Measurements from ENCODE around the gene EME2.

EME2 gene

DNA sequence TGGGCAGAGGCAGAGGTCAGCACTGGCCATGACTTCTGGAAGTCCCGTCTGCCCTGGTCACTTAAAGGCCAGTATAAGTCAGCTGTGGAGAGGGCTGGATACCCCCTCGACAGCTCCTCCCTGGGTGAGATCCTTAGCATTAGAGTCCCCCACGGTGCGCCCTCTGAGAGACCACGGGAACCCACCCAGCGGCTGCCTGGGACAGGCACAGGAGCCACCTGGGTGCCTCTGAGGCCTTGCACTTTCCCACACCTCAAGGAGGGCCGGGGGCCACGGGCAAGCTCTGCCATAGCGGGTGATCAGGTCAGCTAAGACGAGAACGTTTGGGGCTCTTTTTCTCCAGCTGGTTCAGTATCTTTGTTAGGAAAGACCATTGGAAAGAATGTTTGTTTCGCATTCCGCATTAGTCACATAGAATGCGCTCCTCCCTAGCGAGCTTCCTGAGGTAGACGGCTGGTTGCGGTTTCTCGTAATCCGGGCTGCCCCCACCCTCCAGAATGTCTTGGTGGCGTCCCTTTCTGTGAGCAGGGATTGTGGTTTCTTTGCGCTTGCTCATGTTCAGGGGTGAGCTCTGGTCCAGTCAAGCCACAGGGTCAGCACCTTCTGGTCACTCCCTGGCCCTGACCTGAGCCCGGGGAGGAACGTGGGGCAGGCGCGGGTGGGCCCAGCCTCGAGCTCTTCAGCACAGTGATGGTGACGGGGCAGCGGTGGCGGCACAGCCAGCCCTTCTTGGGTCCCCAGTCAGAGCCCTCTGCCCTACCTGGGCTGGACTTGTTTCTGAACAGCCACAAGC is 26.5 kb upstream of the EME2 start:
- no peak for DNase-seq (ENCODE audit: low read depth)

DNA sequence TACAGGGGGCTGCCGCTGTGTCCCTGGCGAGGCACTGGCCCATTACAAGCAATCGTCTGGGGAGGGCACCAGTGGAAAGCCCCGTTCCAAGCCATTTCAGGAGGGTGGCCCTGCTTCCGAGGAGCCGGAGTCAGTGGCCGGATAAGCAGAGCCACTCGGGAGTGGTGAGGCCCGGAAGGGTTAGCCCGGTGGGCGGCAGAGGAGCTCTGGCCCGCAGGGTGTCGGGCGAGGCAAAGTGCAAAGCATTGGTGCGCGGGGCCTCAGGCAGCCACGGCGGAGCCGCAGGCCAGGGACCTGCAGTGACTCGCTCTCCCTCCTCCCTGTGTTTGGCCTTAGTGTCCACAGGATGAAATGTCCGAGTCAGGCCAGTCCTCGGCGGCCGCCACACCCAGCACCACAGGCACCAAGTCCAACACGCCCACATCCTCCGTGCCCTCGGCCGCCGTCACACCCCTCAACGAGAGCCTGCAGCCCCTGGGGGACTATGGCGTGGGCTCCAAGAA is 25.9 kb upstream of the EME2 start:
- no peak for DNase-seq (ENCODE audit: low read depth)

- DNase-seq (ENCODE audit: low read depth): no peak
Observed at GRCh38 chr16:1747934-1748333, 24.7 kb upstream of the EME2 start.

- DNase-seq (ENCODE audit: low read depth): no peak
Observed at GRCh38 chr16:1749152-1750117, 23.2 kb upstream of the EME2 start.

DNA sequence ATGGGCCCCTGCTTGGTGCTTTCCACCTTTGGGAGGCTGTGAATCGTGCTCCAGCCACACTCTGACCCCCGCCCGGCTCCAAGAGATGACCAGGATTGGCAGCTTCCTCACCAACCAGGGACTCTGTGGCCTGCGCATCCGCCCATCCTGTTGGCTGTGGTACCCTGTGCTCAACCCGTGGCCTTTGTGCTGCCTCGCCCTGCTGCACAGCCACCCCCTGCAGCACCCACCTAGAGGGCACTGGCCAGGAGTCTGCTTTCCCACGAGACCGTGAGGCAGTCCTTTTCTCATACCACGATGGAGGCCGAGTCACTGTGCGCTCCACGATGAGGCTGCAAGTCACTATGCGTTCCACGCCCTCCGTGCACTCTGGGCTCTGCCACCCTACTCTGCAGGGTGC is 20.7 kb upstream of the EME2 start:
- DNase-seq (ENCODE audit: low read depth): no peak

DNA sequence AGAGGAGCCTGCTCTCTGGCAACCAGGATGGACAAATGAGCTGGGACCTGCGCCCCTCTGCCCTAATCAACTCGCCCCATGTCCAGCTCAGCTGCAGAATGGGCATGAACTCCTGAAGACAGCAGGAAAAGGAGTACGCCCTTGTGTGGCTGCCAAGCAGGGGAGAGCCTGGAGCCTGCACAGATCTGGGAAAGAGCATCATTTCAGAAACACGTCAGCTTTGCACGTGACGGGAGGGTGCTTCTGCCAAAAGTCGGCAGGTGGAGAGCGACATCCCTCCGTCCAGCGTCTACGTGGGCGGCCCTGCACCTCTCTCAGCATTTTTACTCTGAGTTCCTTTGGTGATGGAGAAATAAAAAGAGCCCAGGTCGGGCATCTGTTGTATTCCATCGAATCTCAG is 19.8 kb upstream of the EME2 start:
- DNase-seq (ENCODE audit: low read depth): no peak

DNA sequence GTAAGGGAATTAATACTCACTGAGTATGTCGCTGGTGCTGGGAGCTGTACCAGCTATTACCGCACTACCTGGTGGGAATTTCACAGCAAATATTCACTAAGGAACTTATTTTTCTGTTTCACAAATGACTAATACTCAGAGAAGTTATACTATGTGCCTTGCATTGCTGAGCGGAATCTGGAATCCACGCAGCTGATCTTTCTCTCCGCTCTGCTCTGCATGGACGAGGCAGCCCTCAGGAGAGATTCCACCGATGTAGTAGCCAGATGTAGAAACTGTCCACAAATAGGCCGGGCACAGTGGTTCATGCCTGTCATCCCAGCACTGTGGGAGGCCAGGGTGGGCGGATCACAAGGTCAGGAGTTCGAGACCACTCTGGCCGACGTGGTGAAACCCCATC is 18.4 kb upstream of the EME2 start:
- no peak for DNase-seq (ENCODE audit: low read depth)

DNA sequence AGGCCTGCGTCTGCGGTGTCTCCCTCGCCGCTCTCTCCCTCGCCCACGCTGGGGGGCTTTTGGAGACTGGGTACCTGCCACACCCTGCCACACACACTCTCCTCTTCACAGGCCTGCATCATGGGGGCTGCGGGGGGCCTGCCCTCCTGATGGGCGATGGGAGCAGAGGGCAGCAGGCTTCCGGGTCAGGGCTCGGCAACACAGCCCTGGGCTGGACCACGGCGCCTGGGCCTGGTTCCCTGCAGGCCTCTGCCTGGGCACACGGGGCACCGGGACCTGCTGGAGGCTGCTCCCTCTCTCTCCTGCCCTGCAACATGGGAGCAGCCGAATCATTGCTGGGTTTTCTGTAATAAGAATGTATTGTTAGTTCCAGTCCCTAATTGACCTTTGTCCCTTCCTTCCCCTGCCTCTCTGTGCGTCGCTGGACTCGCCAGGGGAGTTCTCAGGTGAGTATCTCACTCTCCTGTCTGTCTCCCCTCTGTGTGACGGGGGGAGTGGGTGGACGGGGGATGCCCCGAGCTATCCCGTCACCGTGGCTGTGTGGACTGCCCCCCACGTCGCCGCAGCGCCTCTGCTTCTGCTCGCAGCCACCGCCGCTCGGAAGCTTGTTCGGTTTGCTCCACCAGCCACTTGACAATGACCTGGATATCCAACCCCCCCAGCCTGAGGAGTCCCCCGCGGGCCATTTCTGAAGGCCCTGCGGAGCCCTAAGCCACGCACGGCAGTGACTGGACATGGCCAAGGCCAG is 14.7 kb upstream of the EME2 start:
- no peak for DNase-seq (ENCODE audit: low read depth)

DNA sequence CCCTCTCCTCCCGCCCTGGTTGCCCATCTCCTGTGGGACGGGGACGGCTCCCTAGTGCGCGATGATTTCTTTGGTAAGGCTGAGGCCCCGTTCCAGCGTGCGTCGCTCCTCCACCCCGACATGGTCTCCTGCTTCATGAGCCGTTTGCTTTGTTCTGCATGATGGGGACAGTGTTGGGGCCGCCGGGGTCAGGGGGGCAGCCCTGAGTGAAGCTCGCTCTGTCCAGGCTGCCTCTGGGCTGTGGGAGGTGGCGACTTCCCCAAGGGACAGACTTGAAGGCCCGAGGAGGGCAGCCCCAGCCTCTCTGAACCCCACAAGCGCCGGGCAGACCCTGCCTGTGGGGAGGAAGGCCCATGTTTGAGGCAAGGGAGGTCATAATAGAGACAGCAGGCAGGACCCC is 13.7 kb upstream of the EME2 start:
- DNase-seq (ENCODE audit: low read depth): no peak

DNA sequence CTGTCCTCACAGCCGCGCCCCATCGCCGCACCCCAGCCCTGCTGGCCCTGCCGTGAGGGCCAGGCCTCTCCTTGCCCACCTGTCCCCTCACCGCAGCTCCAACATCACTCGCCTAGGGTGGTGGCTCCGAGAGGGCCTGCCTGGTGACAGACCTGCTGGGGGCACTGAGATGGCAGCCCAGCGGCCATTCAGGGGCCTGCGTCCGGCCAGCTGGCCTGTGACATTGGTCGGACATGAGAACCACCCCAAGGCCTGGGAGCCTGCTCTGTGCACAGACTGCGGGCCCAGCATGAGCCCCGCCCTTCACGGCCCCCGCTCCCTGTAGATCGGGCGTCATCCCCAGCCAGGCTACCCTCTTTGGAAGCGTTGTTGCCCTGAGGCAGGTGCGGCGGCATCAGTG is 13.1 kb upstream of the EME2 start:
- no peak for DNase-seq (ENCODE audit: low read depth)

DNA sequence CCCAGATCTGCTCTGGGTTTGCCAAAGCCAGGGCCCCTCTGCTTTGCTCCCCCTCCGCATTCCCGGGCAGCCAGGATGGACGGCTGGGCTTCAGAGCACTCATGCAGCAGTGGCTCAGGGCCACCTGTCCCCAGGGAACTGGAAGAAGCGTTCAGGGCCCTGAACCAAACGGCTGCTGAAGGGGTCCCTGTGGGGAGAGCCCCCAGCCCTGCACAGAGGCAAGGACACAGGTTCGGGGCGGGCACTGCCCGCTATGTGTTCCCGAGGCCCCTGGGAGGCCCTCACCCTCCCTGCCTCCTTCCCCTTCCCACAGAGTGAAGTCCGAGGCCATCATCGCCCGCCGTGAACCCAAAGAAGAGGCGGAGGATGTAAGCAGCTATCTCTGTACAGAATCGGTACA is 11.7 kb upstream of the EME2 start:
- no peak for DNase-seq (ENCODE audit: low read depth)

DNA sequence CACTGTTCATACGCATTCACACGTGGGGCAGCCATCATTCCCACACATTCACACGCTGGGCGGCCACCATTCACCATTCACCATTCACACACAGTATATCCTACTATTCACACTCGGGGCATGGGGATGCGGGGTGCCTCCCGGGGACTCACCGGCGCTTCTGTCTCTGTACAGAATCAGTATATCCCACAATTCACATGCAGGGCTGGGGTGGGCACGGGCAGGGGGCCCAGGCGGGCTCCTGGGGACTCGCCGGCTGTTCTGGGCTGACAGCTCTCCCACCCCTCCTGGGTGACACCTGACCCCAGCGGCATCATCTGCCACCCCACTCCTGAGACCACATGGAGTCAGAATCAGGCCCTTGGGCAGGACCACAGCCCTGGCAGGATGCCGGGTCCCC is 10.9 kb upstream of the EME2 start:
- DNase-seq (ENCODE audit: low read depth): no peak

- DNase-seq (ENCODE audit: low read depth): no peak
Observed at GRCh38 chr16:1762196-1762878, 10.3 kb upstream of the EME2 start.

DNA sequence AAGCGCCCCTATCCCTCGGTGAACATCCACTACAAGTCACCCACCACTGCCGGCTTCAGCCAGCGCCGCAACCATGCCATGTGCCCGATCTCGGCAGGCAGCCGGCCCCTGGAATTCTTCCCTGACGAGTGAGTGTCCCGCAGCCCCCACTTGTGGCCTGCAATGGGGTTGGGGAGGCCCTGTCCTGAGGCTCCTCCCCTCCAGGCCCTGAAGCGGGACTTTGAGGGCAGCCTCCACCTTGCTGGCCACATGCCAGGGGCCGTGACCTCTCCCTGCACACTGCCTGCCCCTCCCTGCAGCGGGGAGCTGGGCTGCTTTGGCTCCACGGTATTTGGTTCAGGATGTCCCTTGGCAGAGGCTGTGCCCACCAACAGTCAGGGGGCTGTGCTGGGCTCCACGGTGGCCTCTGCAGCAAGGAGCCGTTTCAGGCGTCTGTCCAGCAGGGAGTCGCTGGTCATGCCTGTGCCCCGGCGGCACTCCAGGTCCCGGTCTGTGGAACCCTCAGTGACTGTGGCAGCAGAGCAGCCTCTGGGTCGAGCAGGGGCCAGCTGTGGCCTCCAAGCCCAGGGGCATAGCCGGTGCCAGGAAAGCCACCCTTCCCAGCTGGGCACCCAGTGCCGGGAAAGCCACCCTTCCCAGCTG is 9.6 kb upstream of the EME2 start:
- no peak for DNase-seq (ENCODE audit: low read depth)

GRCh38 chr16:1763521-1764511 is 8.8 kb upstream of the EME2 start:
- DNase-seq (ENCODE audit: low read depth): no peak

DNA sequence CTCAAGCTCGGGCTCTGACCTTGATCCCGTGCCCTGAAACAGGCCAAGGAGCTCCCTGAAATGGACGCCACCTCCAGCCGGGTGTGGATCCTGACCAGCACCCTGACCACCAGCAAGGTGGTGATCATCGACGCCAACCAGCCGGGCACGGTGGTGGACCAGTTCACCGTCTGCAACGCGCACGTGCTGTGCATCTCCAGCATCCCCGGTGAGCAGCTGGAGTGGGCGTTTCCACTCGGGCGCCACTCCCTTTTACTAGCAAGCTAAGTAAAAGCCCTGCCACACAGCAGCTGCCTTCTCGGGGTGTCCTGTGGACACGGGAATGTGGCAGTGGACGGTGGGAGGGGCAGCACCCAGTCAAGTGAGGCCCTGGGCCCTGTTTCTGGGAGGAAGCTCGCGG is 7.6 kb upstream of the EME2 start:
- no peak for DNase-seq (ENCODE audit: low read depth)

DNA sequence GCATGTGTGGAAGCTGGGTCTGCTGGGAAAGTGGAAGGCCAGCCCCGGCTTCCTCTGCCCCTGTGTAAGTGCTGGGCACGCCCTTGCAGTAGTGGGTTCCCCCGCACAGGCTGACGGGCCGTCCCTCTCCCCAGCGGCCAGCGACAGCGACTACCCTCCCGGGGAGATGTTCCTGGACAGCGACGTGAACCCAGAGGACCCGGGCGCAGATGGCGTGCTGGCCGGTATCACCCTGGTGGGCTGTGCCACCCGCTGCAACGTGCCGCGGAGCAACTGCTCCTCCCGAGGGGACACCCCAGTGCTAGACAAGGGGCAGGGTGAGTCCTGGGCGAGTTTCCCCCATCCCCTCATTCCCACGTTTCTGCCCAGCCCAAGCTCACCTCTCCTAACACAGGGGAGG is 6.8 kb upstream of the EME2 start:
- DNase-seq (ENCODE audit: low read depth): no peak

GRCh38 chr16:1766231-1766630 is 6.4 kb upstream of the EME2 start:
- DNase-seq (ENCODE audit: low read depth): no peak

DNA sequence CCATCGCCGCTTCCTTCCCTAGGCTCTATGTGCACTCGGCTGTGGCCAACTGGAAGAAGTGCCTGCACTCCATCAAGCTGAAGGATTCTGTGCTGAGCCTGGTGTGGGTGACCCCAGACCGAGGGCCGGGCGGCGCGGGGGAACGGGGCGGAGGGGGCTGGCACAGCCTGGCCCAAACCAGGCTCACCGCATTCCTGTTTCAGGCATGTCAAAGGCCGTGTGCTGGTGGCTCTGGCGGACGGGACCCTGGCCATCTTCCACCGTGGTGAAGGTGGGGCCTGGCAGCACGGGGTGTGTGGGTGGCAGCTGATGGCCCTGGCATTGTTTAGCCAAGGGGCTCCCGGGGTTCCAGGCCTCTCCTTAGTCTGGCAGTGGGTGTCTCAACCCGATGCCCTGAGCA is 5.9 kb upstream of the EME2 start:
- no peak for DNase-seq (ENCODE audit: low read depth)
